ENCODE measurements around the gene FXR2. TPM values are rescaled to one million over a fixed set of nuclear protein-coding genes. Genes with fewer than 3 reads are reported as not detected.
A peak's percentile ranks its signal among the peaks of the same experiment; 100 is the strongest.

FXR2 gene
- total RNA-seq, 1 experiment from 2014 or later, result 36.4 TPM

GRCh38 chr17:7555320-7555948 lies 59.3 kb downstream of the FXR2 start:
- H3K27me3 ChIP-seq (ENCODE audit: insufficient read depth, low read length), result no peaks in the 10 kb centered on the region
- no peak overlapping the region for H3K14ac ChIP-seq (ENCODE audit: insufficient read depth, low read length)
- H3K9ac ChIP-seq (ENCODE audit: extremely low read depth, insufficient read length, low read length), result no peak overlapping the region
- no peak overlapping the region for H4K5ac ChIP-seq (ENCODE audit: insufficient read length, low read depth, low read length)
- WGBS (ENCODE audit: extremely low coverage, insufficient read length, low lambda C conversion rate), result no CpG with 5 or more reads among the region's 10 CpGs
- H3K79me2 ChIP-seq (ENCODE audit: insufficient read depth, low read length), result no peaks in the 10 kb centered on the region
- no peaks in the 10 kb centered on the region for H3K9me3 ChIP-seq (ENCODE audit: control insufficient read depth, low read depth, low read length)
- no peak overlapping the region for H2AK5ac ChIP-seq (ENCODE audit: insufficient read length, low read length)
- H3K27ac ChIP-seq (ENCODE audit: insufficient read length, low read depth, low read length), result no peak overlapping the region
- no peak overlapping the region for H2BK15ac ChIP-seq (ENCODE audit: low read depth, low read length)
- no peak overlapping the region; a peak in 1 of 5 replicates for H3K4me3 Mint-ChIP-seq
- H4K91ac ChIP-seq (ENCODE audit: insufficient read length, low read depth, low read length), result no peak overlapping the region
- H3K9me3 Mint-ChIP-seq, result no peaks in the 10 kb centered on the region
- H3K23me2 ChIP-seq (ENCODE audit: insufficient read length, low read depth, low read length, poor library complexity, severe bottlenecking), result peaks cover 3% of the 10 kb centered on the region
- H3K27me3 Mint-ChIP-seq (ENCODE audit: low read depth), result peaks cover 7% of the 10 kb centered on the region; the same call in 1 of the 2 replicates
- H3K36me3 Mint-ChIP-seq (ENCODE audit: insufficient read depth in 1 of 3, low read depth in 3 of 3), result no peaks in the 10 kb centered on the region
- no peak overlapping the region for H2BK12ac ChIP-seq (ENCODE audit: insufficient read length, low read depth, low read length)
- no peak overlapping the region for H3K18ac ChIP-seq (ENCODE audit: insufficient read length, low read depth, low read length)
- H4K8ac ChIP-seq (replicated peaks; ENCODE audit: insufficient read length, low read depth, low read length), result no peak overlapping the region
- peaks cover 30 to 48% of the 10 kb centered on the region in 2 experiments for H3K4me1 Mint-ChIP-seq
- no peak overlapping the region for H3K56ac ChIP-seq (ENCODE audit: insufficient read length, low read depth, low read length)
- no peak overlapping the region for H3K4me2 ChIP-seq (ENCODE audit: insufficient read depth, insufficient read length, low read length)
- H2BK120ac ChIP-seq (ENCODE audit: low read depth, low read length, poor library complexity, severe bottlenecking), result no peak overlapping the region
- no peak overlapping the region for H3K23ac ChIP-seq (ENCODE audit: insufficient read length, low read depth, low read length)
- no peak overlapping the region for H3K4ac ChIP-seq (ENCODE audit: low read depth, low read length)
- no peak overlapping the region for H2BK5ac ChIP-seq (ENCODE audit: insufficient read length, low read length)
- H3K27ac Mint-ChIP-seq, result peak overlapping the region in 1 of 3 experiments; percentile 17; a peak in 2 of 7 replicates
- H4K20me1 ChIP-seq (ENCODE audit: control insufficient read depth, insufficient read depth, insufficient read length), result no peaks in the 10 kb centered on the region
- no peak overlapping the region for H2AFZ ChIP-seq (ENCODE audit: low read length)
- TF ChIP-seq CTCF (conservative IDR thresholded peaks at IDR 0.05), result peak; percentile 53; the same call in 2 of the 3 replicates
- H3K4me1 ChIP-seq (ENCODE audit: insufficient read depth, low read length), result 0 out of 2 replicates have a peak, but pooled peaks cover 2% of the 10 kb centered on the region
- H2BK20ac ChIP-seq (ENCODE audit: low read depth, low read length, poor library complexity, severe bottlenecking), result no peak overlapping the region
- no peak overlapping the region for H3T11ph ChIP-seq (ENCODE audit: low read length)
- DNase-seq, result no peak
- no peaks in the 10 kb centered on the region for H3K79me1 ChIP-seq (ENCODE audit: insufficient read depth, low read depth, low read length, poor library complexity, severe bottlenecking)

Measured in H9 (cell line).